Activated B cell treated with CpG ODN at 0.5 μM for 24 hours (primary cell): Measurements from ENCODE around the gene FRMD3. TPM values are rescaled to one million over a fixed set of nuclear protein-coding genes. Genes with fewer than 3 reads are reported as not detected.

Source experiments
- ATAC-seq: fragments of 200-7000 bp; cut with Tn5 transposase; one replicate; pipeline ENCODE4 v1.10.0; 2021; ENCODE audit warnings: low read depth, mild to moderate bottlenecking, moderate library complexity
- CTCF ChIA-PET: fragments of 350-600 bp; sonication (Branson Sonifier 250); formaldehyde crosslinking; loops from one replicate; lab custom pipeline; 2021; ENCODE audit warnings: antibody characterized with exemption; lab: Charles Lee
- POLR2A ChIA-PET: fragments of 350-600 bp; sonication (Branson Sonifier 250); formaldehyde crosslinking; loops from one replicate; lab custom pipeline; 2021; ENCODE audit warnings: antibody characterized with exemption; lab: Charles Lee
- DNase-seq: peaks from one replicate; pipeline ENCODE4 v3.0.0; 2022
- H3K27ac Mint-ChIP-seq: one replicate; pipeline ENCODE4 v1.8.0; 2020; ENCODE audit warnings: mixed read lengths
- H3K27me3 Mint-ChIP-seq: one replicate; pipeline ENCODE4 v1.8.0; 2021; ENCODE audit warnings: mixed read lengths
- H3K36me3 Mint-ChIP-seq: one replicate; pipeline ENCODE4 v1.8.0; 2021; ENCODE audit warnings: low read depth, mixed read lengths
- H3K4me1 Mint-ChIP-seq: one replicate; pipeline ENCODE4 v1.8.0; 2021; ENCODE audit warnings: mixed read lengths
- H3K4me3 Mint-ChIP-seq: one replicate; pipeline ENCODE4 v1.8.0; 2020; ENCODE audit warnings: mild to moderate bottlenecking, mixed read lengths
- H3K9me3 Mint-ChIP-seq: one replicate; pipeline ENCODE4 v1.8.0; 2020; ENCODE audit warnings: mixed read lengths
- intact Hi-C: fragments of 100-400 bp; cut with micrococcal nuclease; formaldehyde crosslinking; loops from one replicate; pipeline ENCODE4 v1.15.1; 2024
- total RNA-seq: library from RNA; stranded (reverse); gene quantifications from 2 replicates; pipeline ENCODE4 v1.2.3, GENCODE V29; 2022
- TF ChIP-seq, protein P1 (sequence below): fragments of 200-600 bp; IDR thresholded peaks from one replicate; pipeline ENCODE4 v1.8.0; 2022; ENCODE audit warnings: antibody characterized with exemption, mild to moderate bottlenecking

Gene FRMD3
- total RNA-seq, 1 donor from 2014 or later, result 0.91 TPM

DNA sequence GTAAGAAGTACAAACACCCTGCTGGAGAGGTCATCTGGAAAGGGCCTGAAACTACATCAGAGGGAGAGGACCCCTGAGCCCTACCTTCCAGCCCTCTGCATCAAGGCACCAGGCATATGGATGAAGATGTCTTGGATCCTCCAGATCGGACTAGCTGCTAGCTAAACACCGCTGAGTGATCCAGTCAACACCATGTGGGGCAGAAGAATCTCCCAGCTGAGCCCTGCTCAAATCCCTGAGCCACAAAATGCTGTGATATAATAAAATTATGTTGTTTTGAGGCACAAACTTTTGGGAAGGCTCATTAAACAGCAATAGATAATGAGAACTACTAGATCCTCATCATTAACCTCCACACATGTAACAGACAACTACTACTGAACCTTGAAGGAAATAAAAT lies 155.2 kb downstream of the FRMD3 start:
- CTCF ChIA-PET, result no interaction called here
- no peaks in the 10 kb centered on the region for H3K27me3 Mint-ChIP-seq

DNA sequence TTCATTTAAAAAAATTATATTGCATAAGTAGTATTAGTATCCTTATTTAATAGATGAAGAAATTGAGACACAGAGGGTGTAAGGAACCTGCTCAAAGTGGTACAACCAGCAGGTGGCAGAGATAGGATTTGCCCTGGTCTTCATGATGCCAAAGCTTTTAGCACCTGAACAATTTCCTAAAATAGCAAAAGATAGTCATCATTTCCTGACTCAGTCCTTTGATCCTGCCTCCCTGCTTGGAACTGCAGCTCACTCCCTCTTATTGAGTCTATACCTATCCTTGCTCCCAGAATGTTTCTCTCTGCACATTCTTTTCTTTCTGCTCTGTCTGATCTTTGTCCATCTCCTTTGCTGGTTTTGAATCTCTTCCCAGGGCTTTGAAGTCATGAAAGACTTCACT lies 155.8 kb downstream of the FRMD3 start:
- Mint-ChIP-seq H3K27ac (no peak overlapping the region), H3K4me1 (no peaks in the 10 kb centered on the region), H3K36me3 (no peaks in the 10 kb centered on the region), H3K4me3 (no peak overlapping the region), H3K27me3 (no peaks in the 10 kb centered on the region), H3K9me3 (peaks cover 3% of the 10 kb centered on the region)
- CTCF ChIA-PET, result no interaction called here
- DNase-seq (no peak), ATAC-seq (no peak)
- POLR2A ChIA-PET, result no interaction called here
- TF ChIP-seq, protein P1, sequence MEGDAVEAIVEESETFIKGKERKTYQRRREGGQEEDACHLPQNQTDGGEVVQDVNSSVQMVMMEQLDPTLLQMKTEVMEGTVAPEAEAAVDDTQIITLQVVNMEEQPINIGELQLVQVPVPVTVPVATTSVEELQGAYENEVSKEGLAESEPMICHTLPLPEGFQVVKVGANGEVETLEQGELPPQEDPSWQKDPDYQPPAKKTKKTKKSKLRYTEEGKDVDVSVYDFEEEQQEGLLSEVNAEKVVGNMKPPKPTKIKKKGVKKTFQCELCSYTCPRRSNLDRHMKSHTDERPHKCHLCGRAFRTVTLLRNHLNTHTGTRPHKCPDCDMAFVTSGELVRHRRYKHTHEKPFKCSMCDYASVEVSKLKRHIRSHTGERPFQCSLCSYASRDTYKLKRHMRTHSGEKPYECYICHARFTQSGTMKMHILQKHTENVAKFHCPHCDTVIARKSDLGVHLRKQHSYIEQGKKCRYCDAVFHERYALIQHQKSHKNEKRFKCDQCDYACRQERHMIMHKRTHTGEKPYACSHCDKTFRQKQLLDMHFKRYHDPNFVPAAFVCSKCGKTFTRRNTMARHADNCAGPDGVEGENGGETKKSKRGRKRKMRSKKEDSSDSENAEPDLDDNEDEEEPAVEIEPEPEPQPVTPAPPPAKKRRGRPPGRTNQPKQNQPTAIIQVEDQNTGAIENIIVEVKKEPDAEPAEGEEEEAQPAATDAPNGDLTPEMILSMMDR, result no peak
- intact Hi-C loops, result no loop called here

More for the DNA sequence above, 155.2 kb downstream of the FRMD3 start:
- TF ChIP-seq, protein P1, result no peak
- Mint-ChIP-seq H3K9me3 (peaks cover 3% of the 10 kb centered on the region), H3K36me3 (no peaks in the 10 kb centered on the region), H3K4me3 (no peak overlapping the region), H3K27ac (no peak overlapping the region), H3K4me1 (no peaks in the 10 kb centered on the region)
- intact Hi-C loops, result no loop called here
- POLR2A ChIA-PET, result no interaction called here
- DNase-seq (no peak), ATAC-seq (no peak)

DNA sequence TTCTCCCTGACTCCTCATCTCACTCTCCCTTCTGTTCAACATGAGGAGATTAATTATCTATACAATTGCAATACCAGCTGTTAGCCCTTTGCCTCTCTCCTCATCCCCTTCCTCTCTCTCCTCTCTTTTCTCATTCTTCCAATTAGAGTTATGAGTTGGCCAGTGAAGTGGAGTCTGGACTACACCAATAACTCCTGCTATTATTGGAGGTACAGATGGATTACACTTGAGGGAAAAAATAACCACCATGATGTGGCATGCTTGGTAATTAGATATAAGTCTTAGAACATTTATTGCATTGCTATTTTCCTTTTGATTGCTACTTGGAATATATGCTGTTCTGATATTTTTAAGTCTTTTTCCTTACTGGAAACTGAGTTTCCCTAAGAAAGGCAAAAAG lies 159.2 kb downstream of the FRMD3 start:
- TF ChIP-seq, protein P1, result no peak
- H3K27me3 Mint-ChIP-seq, result no peaks in the 10 kb centered on the region
- H3K36me3 Mint-ChIP-seq, result no peaks in the 10 kb centered on the region
- CTCF ChIA-PET, result no interaction called here
- intact Hi-C loops, result no loop called here
- H3K9me3 Mint-ChIP-seq, result peaks cover 3% of the 10 kb centered on the region
- H3K4me3 Mint-ChIP-seq, result no peak overlapping the region
- ATAC-seq, result no peak
- no peaks in the 10 kb centered on the region for H3K4me1 Mint-ChIP-seq
- no peak overlapping the region for H3K27ac Mint-ChIP-seq
- no peak for DNase-seq
- POLR2A ChIA-PET, result no interaction called here

DNA sequence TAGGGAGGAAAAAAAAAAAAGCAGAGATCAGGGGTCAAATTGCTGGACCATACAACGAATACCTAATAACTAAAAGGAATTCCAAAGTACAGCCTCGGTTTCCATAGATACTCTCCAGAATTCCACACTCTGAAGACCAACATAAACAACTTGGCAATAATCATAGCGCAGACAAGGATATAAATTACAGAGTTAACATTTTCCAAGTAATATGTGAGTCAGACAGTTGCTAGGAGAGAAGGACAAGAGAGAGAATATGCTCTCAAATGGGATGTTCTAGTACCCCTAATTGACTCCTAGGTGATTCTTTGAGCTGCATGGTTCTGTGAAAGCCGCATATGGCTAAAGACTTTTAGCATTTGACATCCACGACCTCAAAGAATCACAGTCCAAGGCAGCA lies 165.2 kb downstream of the FRMD3 start:
- no peak overlapping the region for H3K4me3 Mint-ChIP-seq
- POLR2A ChIA-PET, result no interaction called here
- no peaks in the 10 kb centered on the region for H3K4me1 Mint-ChIP-seq
- H3K27me3 Mint-ChIP-seq, result no peaks in the 10 kb centered on the region
- ATAC-seq, result no peak
- TF ChIP-seq, protein P1, result no peak
- H3K27ac Mint-ChIP-seq, result no peak overlapping the region
- CTCF ChIA-PET, result no interaction called here
- no peaks in the 10 kb centered on the region for H3K9me3 Mint-ChIP-seq
- intact Hi-C loops, result no loop called here
- DNase-seq, result no peak
- no peaks in the 10 kb centered on the region for H3K36me3 Mint-ChIP-seq

DNA sequence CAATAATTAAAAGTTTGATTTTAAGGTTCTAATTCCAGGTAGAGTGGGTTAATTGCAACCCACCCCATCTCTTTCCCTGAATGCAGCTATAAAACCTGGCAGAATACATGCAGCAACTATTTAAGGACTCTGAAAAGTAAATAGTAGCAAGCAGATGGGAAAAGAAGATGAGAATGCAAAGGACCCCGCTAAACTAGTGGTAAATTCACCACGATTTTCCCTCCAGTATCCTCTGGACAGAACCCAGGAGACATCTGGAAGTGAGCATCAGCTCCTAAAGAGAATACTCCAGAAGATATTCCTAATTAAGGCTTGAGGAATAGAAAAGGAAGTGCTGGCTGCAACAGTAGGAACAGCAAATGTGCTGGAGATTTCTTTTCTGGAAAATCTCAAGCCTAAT lies 170.9 kb downstream of the FRMD3 start:
- no peaks in the 10 kb centered on the region for H3K9me3 Mint-ChIP-seq
- POLR2A ChIA-PET, result no interaction called here
- CTCF ChIA-PET, result no interaction called here
- peaks cover 3% of the 10 kb centered on the region for H3K27me3 Mint-ChIP-seq
- H3K4me3 Mint-ChIP-seq, result no peak overlapping the region
- TF ChIP-seq, protein P1, result no peak
- DNase-seq, result no peak
- ATAC-seq, result no peak
- intact Hi-C loops, result no loop called here
- no peaks in the 10 kb centered on the region for H3K4me1 Mint-ChIP-seq
- no peaks in the 10 kb centered on the region for H3K36me3 Mint-ChIP-seq
- H3K27ac Mint-ChIP-seq, result no peak overlapping the region
